ENCODE data around the gene IQGAP2.
"Not testable (repeated sequence)": the region's sequence is repeated elsewhere in the genome, so short reads cannot be mapped to it uniquely, and the experiment has no call there.

The IQGAP2 gene

GRCh38 chr5:76728965-76729364 is 325.9 kb downstream of the IQGAP2 start:
- ATAC-seq = no peak

- no peak for ATAC-seq
These were observed 326.5 kb downstream of the IQGAP2 start for GRCh38 chr5:76729373-76730290.

- ATAC-seq = peak; percentile 8 to 35
These were observed 329.4 kb downstream of the IQGAP2 start for GRCh38 chr5:76732405-76733048.

GRCh38 chr5:76733049-76733417 is 329.9 kb downstream of the IQGAP2 start:
- peak; percentile 38 to 71 for ATAC-seq

- no peak for ATAC-seq
These were observed 332.9 kb downstream of the IQGAP2 start for GRCh38 chr5:76735762-76736545.

GRCh38 chr5:76736679-76737556 is 333.8 kb downstream of the IQGAP2 start:
- no peak for ATAC-seq

GRCh38 chr5:76737846-76738245 is 334.8 kb downstream of the IQGAP2 start:
- ATAC-seq = no peak

GRCh38 chr5:76741506-76741905 is 338.4 kb downstream of the IQGAP2 start:
- not testable (repeated sequence) for ATAC-seq

GRCh38 chr5:76742583-76742982 is 339.5 kb downstream of the IQGAP2 start:
- no peak for ATAC-seq

- ATAC-seq = no peak
These were observed 341.5 kb downstream of the IQGAP2 start for GRCh38 chr5:76744632-76745031.

GRCh38 chr5:76745670-76746069 is 342.6 kb downstream of the IQGAP2 start:
- no peak for ATAC-seq

- ATAC-seq = no peak
These were observed 343.6 kb downstream of the IQGAP2 start for GRCh38 chr5:76746677-76747076.

- no peak for ATAC-seq
These were observed 344.6 kb downstream of the IQGAP2 start for GRCh38 chr5:76747706-76748105.

- no peak for ATAC-seq
These were observed 348.2 kb downstream of the IQGAP2 start for GRCh38 chr5:76751291-76751690.

GRCh38 chr5:76754668-76755078 is 351.6 kb downstream of the IQGAP2 start:
- ATAC-seq = no peak

GRCh38 chr5:76755779-76756637 is 352.9 kb downstream of the IQGAP2 start:
- ATAC-seq = no peak

GRCh38 chr5:76757049-76757448 is 354.0 kb downstream of the IQGAP2 start:
- no peak for ATAC-seq
